HEK293 (cell line): Measurements from ENCODE around the gene DNAJC10.

Experiments used
- CTCF ChIP-seq: fragments of 450-650 bp; formaldehyde crosslinking; IDR thresholded peaks from 2 replicates; pipeline ENCODE4 v1.5.1; 2016; ENCODE audit warnings: missing biosample characterization, missing genetic modification characterization
- TSHZ1 ChIP-seq: fragments of 450-650 bp; formaldehyde crosslinking; IDR thresholded peaks from 2 replicates; pipeline ENCODE4 v1.5.1; 2016; ENCODE audit warnings: missing biosample characterization, missing genetic modification characterization, borderline replicate concordance
- YY1 ChIP-seq: fragments of 450-650 bp; formaldehyde crosslinking; IDR thresholded peaks from 2 replicates; pipeline ENCODE4 v1.5.1; 2018; ENCODE audit warnings: missing biosample characterization, missing genetic modification characterization
- ZFHX2 ChIP-seq: fragments of 450-650 bp; formaldehyde crosslinking; conservative IDR thresholded peaks from 2 replicates; pipeline ENCODE4 v1.5.1; 2016; ENCODE audit warnings: missing biosample characterization, missing genetic modification characterization
- ZNF10 ChIP-seq: fragments of 450-650 bp; formaldehyde crosslinking; IDR thresholded peaks from 2 replicates; pipeline ENCODE4 v1.5.1; 2017; ENCODE audit warnings: missing biosample characterization, missing genetic modification characterization
- ZNF133 ChIP-seq: fragments of 450-650 bp; formaldehyde crosslinking; IDR thresholded peaks from 2 replicates; pipeline ENCODE4 v1.5.1; 2016; ENCODE audit warnings: missing biosample characterization, missing genetic modification characterization
- ZNF157 ChIP-seq: fragments of 450-650 bp; formaldehyde crosslinking; IDR thresholded peaks from 2 replicates; pipeline ENCODE4 v1.5.1; 2016; ENCODE audit warnings: missing biosample characterization, missing genetic modification characterization
- ZNF248 ChIP-seq: fragments of 450-650 bp; formaldehyde crosslinking; IDR thresholded peaks from 2 replicates; pipeline ENCODE4 v1.5.1; 2017; ENCODE audit warnings: missing biosample characterization, missing genetic modification characterization
- ZNF266 ChIP-seq: fragments of 450-650 bp; formaldehyde crosslinking; IDR thresholded peaks from 2 replicates; pipeline ENCODE4 v1.5.1; 2016; ENCODE audit warnings: missing biosample characterization, missing genetic modification characterization, low read depth
- ZNF274 ChIP-seq, 2 experiments: fragments of 200-500 bp in 1 of 2; fragments of 450-650 bp in 1 of 2; sonication (Bioruptor generic) in 1 of 2; formaldehyde crosslinking in 1 of 2; IDR thresholded peaks; 2 replicates each; pipeline versions ENCODE4 v1.5.1 to v1.6.1; 2014 to 2016; ENCODE audit warnings: borderline replicate concordance in 1 of 2, inconsistent platforms in 1 of 2, low read length in 1 of 2, missing biosample characterization in 1 of 2, missing genetic modification characterization in 1 of 2
- ZNF416 ChIP-seq: fragments of 450-650 bp; formaldehyde crosslinking; IDR thresholded peaks from 2 replicates; pipeline ENCODE4 v1.5.1; 2016; ENCODE audit warnings: missing biosample characterization, missing genetic modification characterization
- ZNF658 ChIP-seq: fragments of 450-650 bp; formaldehyde crosslinking; IDR thresholded peaks from 2 replicates; pipeline ENCODE4; 2016; ENCODE audit warnings: missing biosample characterization, missing genetic modification characterization
- ZNF768 ChIP-seq: fragments of 450-650 bp; formaldehyde crosslinking; IDR thresholded peaks from 2 replicates; pipeline ENCODE4 v1.5.1; 2018; ENCODE audit warnings: missing biosample characterization, mild to moderate bottlenecking, missing genetic modification characterization
- ZNF830 ChIP-seq: fragments of 450-650 bp; IDR thresholded peaks from 2 replicates; pipeline ENCODE4 v1.5.0; 2018; ENCODE audit warnings: missing biosample characterization, missing genetic modification characterization, low read depth, mild to moderate bottlenecking, moderate library complexity

GRCh38 chr2:182672466-182673165 is 43.4 kb upstream of the DNAJC10 start:
- TF ChIP-seq CTCF (tag by site-specific recombination) (no peak), YY1 (tag by site-specific recombination) (no peak), ZNF768 (no peak), ZNF133 (tag by site-specific recombination) (no peak), ZNF416 (no peak), ZNF266 (no peak), ZFHX2 (tag by site-specific recombination) (no peak), ZNF248 (no peak), ZNF10 (no peak), TSHZ1 (tag by site-specific recombination) (no peak), ZNF658 (tag by site-specific recombination) (no peak), ZNF830 (tag by site-specific recombination) (no peak), ZNF274 (IDR thresholded peaks at IDR 0.05; ENCODE audit: low read length) (no peak), ZNF274 (tag by site-specific recombination; IDR thresholded peaks at IDR 0.05; ENCODE audit: borderline replicate concordance) (no peak), ZNF157 (tag by site-specific recombination) (no peak)
